ENCODE data around the gene OR10A6.

The OR10A6 gene

GRCh38 chr11:7899418-7899817, 31.6 kb downstream of the OR10A6 start:
- no peak overlapping the region for H4K8ac ChIP-seq (ENCODE audit: low read depth, low read length)
- peak; percentile 13 to 74 for DNase-seq
- H3K18ac ChIP-seq (ENCODE audit: low read length), result no peak overlapping the region
- H3K27ac ChIP-seq (ENCODE audit: low read depth, low read length), result no peak overlapping the region
- H3K9ac ChIP-seq (ENCODE audit: low read length), result no peak overlapping the region
- H3K79me1 ChIP-seq (ENCODE audit: low read length), result no peaks in the 10 kb centered on the region
- H3K79me2 ChIP-seq (ENCODE audit: control insufficient read depth, insufficient read depth, low read length, poor library complexity), result no peaks in the 10 kb centered on the region
- no peaks in the 10 kb centered on the region for H3K9me3 ChIP-seq (ENCODE audit: insufficient read depth, low read depth, low read length)
- no peak overlapping the region for H2BK5ac ChIP-seq (ENCODE audit: low read depth, low read length, poor library complexity)
- no peak overlapping the region for H3K23ac ChIP-seq (ENCODE audit: low read length)
- no peak overlapping the region for H4K91ac ChIP-seq (ENCODE audit: low read depth, low read length)
- no peaks in the 10 kb centered on the region for H3K27me3 ChIP-seq (ENCODE audit: insufficient read depth, low read length)
- peaks cover 9 to 13% of the 10 kb centered on the region in 2 experiments for H3K36me3 ChIP-seq (ENCODE audit: control insufficient read depth in 1 of 2, insufficient read depth in 2 of 2, low read length in 2 of 2)
- H3K4me1 ChIP-seq (ENCODE audit: control insufficient read depth in 1 of 2, insufficient read depth in 2 of 2, low read length in 2 of 2), result peaks cover under 1 to 2% of the 10 kb centered on the region in 2 experiments
- H2AK5ac ChIP-seq (ENCODE audit: low read length), result no peak overlapping the region
- H3K14ac ChIP-seq (ENCODE audit: low read length), result no peak overlapping the region
- no peak overlapping the region for H2BK12ac ChIP-seq (ENCODE audit: low read length)
- H4K12ac ChIP-seq (ENCODE audit: low read depth, low read length), result no peak overlapping the region
- H3K4me2 ChIP-seq (ENCODE audit: low read length), result no peak overlapping the region
- H2AFZ ChIP-seq (ENCODE audit: insufficient read depth, low read length, poor library complexity), result no peak overlapping the region
- no CpG with 5 or more reads among the region's 4 CpGs for WGBS (ENCODE audit: extremely low coverage, insufficient coverage, insufficient read length)
- no peak overlapping the region for H3K4ac ChIP-seq (ENCODE audit: low read depth, low read length)
- H2BK120ac ChIP-seq (ENCODE audit: insufficient read depth, low read length, poor library complexity), result no peak overlapping the region
- no peak overlapping the region for H3K4me3 ChIP-seq (ENCODE audit: low read depth, low read length)

- no peak overlapping the region for H2BK120ac ChIP-seq (ENCODE audit: insufficient read depth, low read length, poor library complexity)
- H2AFZ ChIP-seq (ENCODE audit: insufficient read depth, low read length, poor library complexity), result no peak overlapping the region
- H3K14ac ChIP-seq (ENCODE audit: low read length), result no peak overlapping the region
- H2BK5ac ChIP-seq (ENCODE audit: low read depth, low read length, poor library complexity), result no peak overlapping the region
- DNase-seq, result peak; percentile 25 to 75
- no peak overlapping the region for H3K23ac ChIP-seq (ENCODE audit: low read length)
- no CpG with 5 or more reads among the region's 5 CpGs for WGBS (ENCODE audit: extremely low coverage, insufficient coverage, insufficient read length)
- no peak overlapping the region for H3K9ac ChIP-seq (ENCODE audit: low read length)
- no peak overlapping the region for H3K27ac ChIP-seq (ENCODE audit: low read depth, low read length)
- no peaks in the 10 kb centered on the region for H3K79me1 ChIP-seq (ENCODE audit: low read length)
- no peaks in the 10 kb centered on the region for H3K9me3 ChIP-seq (ENCODE audit: insufficient read depth, low read depth, low read length)
- H3K27me3 ChIP-seq (ENCODE audit: insufficient read depth, low read length), result no peaks in the 10 kb centered on the region
- H3K79me2 ChIP-seq (ENCODE audit: control insufficient read depth, insufficient read depth, low read length, poor library complexity), result no peaks in the 10 kb centered on the region
- no peak overlapping the region for H2BK12ac ChIP-seq (ENCODE audit: low read length)
- H4K91ac ChIP-seq (ENCODE audit: low read depth, low read length), result no peak overlapping the region
- H2AK5ac ChIP-seq (ENCODE audit: low read length), result no peak overlapping the region
- H3K18ac ChIP-seq (ENCODE audit: low read length), result no peak overlapping the region
- H3K4me2 ChIP-seq (ENCODE audit: low read length), result no peak overlapping the region
- no peak overlapping the region for H3K4ac ChIP-seq (ENCODE audit: low read depth, low read length)
- H3K4me1 ChIP-seq (ENCODE audit: control insufficient read depth in 1 of 2, insufficient read depth in 2 of 2, low read length in 2 of 2), result no peaks in the 10 kb centered on the region
- H3K4me3 ChIP-seq (ENCODE audit: low read depth, low read length), result no peak overlapping the region
- no peak overlapping the region for H4K8ac ChIP-seq (ENCODE audit: low read depth, low read length)
- peaks cover 9 to 13% of the 10 kb centered on the region in 2 experiments for H3K36me3 ChIP-seq (ENCODE audit: control insufficient read depth in 1 of 2, insufficient read depth in 2 of 2, low read length in 2 of 2)
- no peak overlapping the region for H4K12ac ChIP-seq (ENCODE audit: low read depth, low read length)
Observed at GRCh38 chr11:7898666-7899283, 32.3 kb downstream of the OR10A6 start.

GRCh38 chr11:7896009-7896785, 34.9 kb downstream of the OR10A6 start:
- no peak overlapping the region for H3K4ac ChIP-seq (ENCODE audit: low read depth, low read length)
- no peak overlapping the region for H3K27ac ChIP-seq (ENCODE audit: low read depth, low read length)
- H2AFZ ChIP-seq (ENCODE audit: insufficient read depth, low read length, poor library complexity), result no peak overlapping the region
- no peak overlapping the region for H3K4me3 ChIP-seq (ENCODE audit: low read depth, low read length)
- H4K91ac ChIP-seq (ENCODE audit: low read depth, low read length), result no peak overlapping the region
- H3K4me2 ChIP-seq (ENCODE audit: low read length), result no peak overlapping the region
- no peak overlapping the region for H3K14ac ChIP-seq (ENCODE audit: low read length)
- no peak for DNase-seq
- peaks cover 2% of the 10 kb centered on the region for H3K79me1 ChIP-seq (ENCODE audit: low read length)
- H2BK5ac ChIP-seq (ENCODE audit: low read depth, low read length, poor library complexity), result no peak overlapping the region
- H2BK12ac ChIP-seq (ENCODE audit: low read length), result no peak overlapping the region
- no peak overlapping the region for H2BK120ac ChIP-seq (ENCODE audit: insufficient read depth, low read length, poor library complexity)
- H3K18ac ChIP-seq (ENCODE audit: low read length), result no peak overlapping the region
- peaks cover 2 to 4% of the 10 kb centered on the region in 2 experiments for H3K4me1 ChIP-seq (ENCODE audit: control insufficient read depth in 1 of 2, insufficient read depth in 2 of 2, low read length in 2 of 2)
- no peak overlapping the region for H4K8ac ChIP-seq (ENCODE audit: low read depth, low read length)
- no CpG with 5 or more reads among the region's 1 CpG for WGBS (ENCODE audit: extremely low coverage, insufficient coverage, insufficient read length)
- no peak overlapping the region for H4K12ac ChIP-seq (ENCODE audit: low read depth, low read length)
- no peaks in the 10 kb centered on the region for H3K27me3 ChIP-seq (ENCODE audit: insufficient read depth, low read length)
- H3K9ac ChIP-seq (ENCODE audit: low read length), result no peak overlapping the region
- no peaks in the 10 kb centered on the region for H3K79me2 ChIP-seq (ENCODE audit: control insufficient read depth, insufficient read depth, low read length, poor library complexity)
- no peak overlapping the region for H3K23ac ChIP-seq (ENCODE audit: low read length)
- H3K9me3 ChIP-seq (ENCODE audit: insufficient read depth, low read depth, low read length), result no peaks in the 10 kb centered on the region
- H2AK5ac ChIP-seq (ENCODE audit: low read length), result no peak overlapping the region
- peaks cover 9 to 13% of the 10 kb centered on the region in 2 experiments for H3K36me3 ChIP-seq (ENCODE audit: control insufficient read depth in 1 of 2, insufficient read depth in 2 of 2, low read length in 2 of 2)

GRCh38 chr11:7894251-7894650, 36.8 kb downstream of the OR10A6 start:
- DNase-seq, result no peak
- Histone ChIP-seq H2BK5ac (ENCODE audit: low read depth, low read length, poor library complexity) (no peak overlapping the region), H4K8ac (ENCODE audit: low read depth, low read length) (no peak overlapping the region), H3K9ac (ENCODE audit: low read length) (no peak overlapping the region), H4K91ac (ENCODE audit: low read depth, low read length) (no peak overlapping the region), H4K12ac (ENCODE audit: low read depth, low read length) (no peak overlapping the region), H3K14ac (ENCODE audit: low read length) (no peak overlapping the region), H3K9me3 (ENCODE audit: insufficient read depth, low read depth, low read length) (no peaks in the 10 kb centered on the region), H3K27ac (ENCODE audit: low read depth, low read length) (no peak overlapping the region), H3K18ac (ENCODE audit: low read length) (no peak overlapping the region), H2AFZ (ENCODE audit: insufficient read depth, low read length, poor library complexity) (no peak overlapping the region), H3K4me2 (ENCODE audit: low read length) (no peak overlapping the region), H3K36me3 (ENCODE audit: control insufficient read depth in 1 of 2, insufficient read depth in 2 of 2, low read length in 2 of 2) (peaks cover 0 to 3% of the 10 kb centered on the region in 2 experiments), H2AK5ac (ENCODE audit: low read length) (no peak overlapping the region), H3K4me3 (ENCODE audit: low read depth, low read length) (no peak overlapping the region), H2BK120ac (ENCODE audit: insufficient read depth, low read length, poor library complexity) (no peak overlapping the region), H3K4me1 (ENCODE audit: control insufficient read depth in 1 of 2, insufficient read depth in 2 of 2, low read length in 2 of 2) (peaks cover 2 to 8% of the 10 kb centered on the region in 2 experiments), H3K79me2 (ENCODE audit: control insufficient read depth, insufficient read depth, low read length, poor library complexity) (no peaks in the 10 kb centered on the region), H3K23ac (ENCODE audit: low read length) (no peak overlapping the region), H3K27me3 (ENCODE audit: insufficient read depth, low read length) (no peaks in the 10 kb centered on the region), H3K79me1 (ENCODE audit: low read length) (peaks cover 2% of the 10 kb centered on the region), H3K4ac (ENCODE audit: low read depth, low read length) (no peak overlapping the region), H2BK12ac (ENCODE audit: low read length) (no peak overlapping the region)
- no CpG with 5 or more reads among the region's 3 CpGs for WGBS (ENCODE audit: extremely low coverage, insufficient coverage, insufficient read length)
